T-helper 9 cell (primary cell): ENCODE measurements around the gene GNA14.
A peak's percentile ranks its signal among the peaks of the same experiment; 100 is the strongest.
"Not testable (repeated sequence)": the region's sequence is repeated elsewhere in the genome, so short reads cannot be mapped to it uniquely, and the experiment has no call there.

Experiments
- DNase-seq: peaks from one replicate; pipeline ENCODE4 v3.0.0-alpha.2; 2020

Gene GNA14

DNA sequence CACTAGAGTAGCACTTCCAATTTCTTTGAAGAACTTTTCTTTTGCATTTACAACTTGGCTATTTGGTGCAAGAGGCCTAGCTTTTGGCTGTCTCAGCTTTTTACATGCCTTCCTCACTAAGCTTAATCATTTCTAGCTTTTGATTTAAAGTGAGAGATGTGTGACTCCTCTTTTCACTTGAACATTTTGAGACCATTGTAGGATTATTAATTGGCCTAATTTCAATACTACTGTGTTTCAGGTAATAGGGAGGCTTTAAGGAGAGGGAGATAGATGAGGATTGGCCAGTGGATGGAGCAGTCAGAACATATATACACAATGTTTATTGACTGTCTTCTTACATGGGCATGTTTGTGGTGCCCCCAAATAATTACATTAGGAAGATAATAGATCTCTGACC, 161.7 kb downstream of the GNA14 start:
- DNase-seq = no peak

GRCh38 chr9:77475641-77476473, 172.3 kb downstream of the GNA14 start:
- DNase-seq = peak; percentile 21

GRCh38 chr9:77474936-77475335, 173.2 kb downstream of the GNA14 start:
- DNase-seq = no peak

DNA sequence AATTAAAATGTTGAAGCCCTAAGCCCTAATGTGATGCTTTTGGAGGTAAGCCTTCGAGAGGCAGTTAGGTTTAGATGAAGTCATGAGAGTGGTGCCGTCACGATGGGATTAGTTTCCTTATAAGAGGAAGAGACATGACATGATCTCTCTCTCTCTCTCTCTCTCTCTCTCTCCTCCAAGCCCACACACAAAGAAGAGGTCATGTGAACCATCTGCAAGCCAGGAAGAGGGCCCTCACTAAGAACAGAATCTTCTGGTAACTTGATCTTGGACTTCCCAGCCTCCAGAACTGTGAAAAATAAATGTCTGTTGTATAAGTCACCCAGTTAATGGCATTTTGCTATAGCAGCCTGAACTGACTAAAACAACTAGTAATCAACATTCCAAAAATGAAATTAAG, 175.5 kb downstream of the GNA14 start:
- DNase-seq = no peak

DNA sequence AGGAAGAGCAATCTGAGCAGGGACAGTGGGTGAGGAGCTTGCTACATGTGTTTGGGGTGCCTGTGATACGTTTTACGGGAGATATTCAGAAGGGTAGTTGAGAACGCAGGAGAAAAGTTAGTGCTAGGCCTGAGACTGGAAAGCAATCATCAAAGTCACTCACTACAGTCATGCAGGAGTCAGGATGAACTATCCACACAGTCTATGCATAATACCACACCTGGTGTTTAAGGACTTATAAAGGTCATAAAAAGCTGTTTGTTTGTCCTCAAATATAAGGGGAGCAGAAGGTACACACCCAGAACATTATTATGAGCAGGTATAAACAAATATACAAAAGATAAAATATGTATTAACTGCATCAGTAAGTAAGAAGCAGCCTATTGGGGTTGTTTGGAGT, 176.6 kb downstream of the GNA14 start:
- no peak for DNase-seq

DNA sequence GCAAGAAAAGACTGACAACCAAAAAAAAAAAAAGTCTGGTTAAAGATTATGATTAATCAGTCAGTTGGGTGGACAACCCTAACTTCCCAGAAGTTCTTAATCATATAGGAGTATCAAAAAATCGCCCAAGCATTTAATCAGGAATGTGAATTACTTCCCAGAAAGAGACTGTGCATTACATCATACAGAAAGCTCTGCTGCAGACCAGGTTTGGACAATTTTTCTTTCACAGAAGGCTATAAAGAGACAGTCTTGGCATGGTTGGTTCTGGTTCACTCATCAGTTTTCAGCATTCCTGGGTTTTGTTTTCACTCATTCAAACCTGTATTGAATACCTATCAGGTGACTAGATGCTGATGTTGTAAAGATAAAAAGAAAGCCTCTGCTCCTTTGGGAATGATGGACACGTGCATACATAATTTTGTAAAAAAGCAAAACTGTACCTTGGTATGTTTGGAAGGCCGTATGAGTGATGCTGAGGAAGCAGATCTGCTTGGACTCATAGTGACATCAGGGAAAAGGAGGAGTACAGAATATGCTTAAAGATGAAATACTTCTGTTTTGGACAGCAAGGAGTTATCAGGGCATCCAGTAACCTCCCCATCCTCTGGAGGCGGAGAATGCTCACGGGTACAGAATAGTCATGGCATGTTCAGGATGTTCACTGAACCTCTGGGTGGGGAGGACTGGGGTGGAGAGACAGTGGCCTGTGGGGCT, 178.4 kb downstream of the GNA14 start:
- no peak for DNase-seq

DNA sequence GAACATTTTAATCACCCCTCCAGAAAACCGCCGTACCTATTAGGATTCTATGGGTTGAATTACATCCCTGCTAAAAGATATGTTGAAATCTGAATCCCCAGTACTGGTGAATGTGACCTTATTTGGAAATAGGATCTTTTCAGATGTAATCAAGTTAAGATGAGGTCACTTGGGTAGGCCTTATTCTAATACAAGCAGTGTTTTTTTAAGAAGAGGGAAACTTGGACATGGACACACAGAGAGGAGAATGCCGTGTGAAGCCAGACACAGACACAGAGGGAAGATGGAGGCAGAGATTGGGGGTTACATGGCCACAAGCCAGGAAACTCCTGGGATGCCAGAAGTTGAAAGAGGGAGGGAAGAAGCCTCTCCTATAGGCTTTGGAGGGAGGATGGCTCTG, 183.5 kb downstream of the GNA14 start:
- no peak for DNase-seq

DNA sequence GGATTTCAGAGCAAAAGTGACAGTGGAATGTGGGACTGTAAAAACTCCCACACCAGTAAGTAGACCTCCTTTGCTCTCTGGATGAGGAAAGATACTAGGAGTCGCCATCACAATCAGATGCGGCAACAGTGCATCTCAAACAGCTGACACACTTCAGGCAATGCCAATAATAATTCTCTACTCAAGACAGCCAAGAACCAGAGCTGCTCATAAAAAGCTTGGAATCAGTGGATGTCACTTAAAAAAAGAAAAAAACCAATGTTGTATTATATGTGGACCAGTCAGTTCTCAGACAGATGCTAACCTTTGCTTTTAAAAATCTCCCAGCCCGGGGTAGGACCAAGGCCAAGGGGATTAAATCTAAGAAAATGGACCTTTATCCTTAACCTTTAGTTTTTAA, 185.0 kb downstream of the GNA14 start:
- DNase-seq = no peak

DNA sequence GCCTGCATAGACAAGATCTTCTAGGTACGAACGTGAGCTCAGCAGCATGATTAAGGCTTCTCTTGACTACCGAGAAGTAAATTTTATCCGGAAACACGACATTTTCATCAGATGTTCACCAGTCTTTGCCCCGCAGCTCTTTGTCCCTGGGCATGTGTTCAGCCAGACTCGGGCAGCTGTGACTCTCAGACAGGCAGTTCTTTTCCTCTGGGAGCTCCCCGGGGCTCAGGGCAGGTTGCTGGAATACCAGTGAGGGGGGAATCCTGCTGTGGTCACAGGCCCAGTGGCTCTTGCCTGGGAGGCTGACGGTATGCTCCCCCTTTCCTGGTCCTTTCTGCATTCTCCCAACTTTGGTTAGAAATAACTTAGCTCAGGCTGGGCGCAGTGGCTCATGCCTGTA, 186.1 kb downstream of the GNA14 start:
- DNase-seq = no peak

DNA sequence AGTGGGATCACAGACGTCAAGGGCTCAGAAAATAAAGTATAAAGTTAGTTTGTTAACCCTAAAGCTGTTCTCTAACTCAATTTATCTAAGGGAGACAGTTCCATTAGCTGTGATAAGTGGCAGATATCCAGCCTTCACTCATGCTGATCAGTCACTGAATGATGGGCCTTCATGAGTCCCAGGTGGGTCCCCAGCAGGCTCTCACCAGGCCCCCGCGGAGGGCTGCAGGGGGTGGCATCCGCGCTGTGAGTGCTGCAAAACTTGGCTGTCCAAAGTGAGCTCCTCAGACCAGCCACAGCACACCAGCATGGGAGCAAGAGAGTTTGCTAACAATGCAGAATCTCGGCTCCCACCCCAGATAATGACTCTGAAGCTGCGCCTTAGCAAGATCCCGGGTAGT, 187.2 kb downstream of the GNA14 start:
- no peak for DNase-seq

- DNase-seq = peak; percentile 39
These were observed 190.1 kb downstream of the GNA14 start for GRCh38 chr9:77457916-77458592.

- DNase-seq = peak; percentile 64
These were observed 191.2 kb downstream of the GNA14 start for GRCh38 chr9:77456829-77457437.

GRCh38 chr9:77455312-77455927, 192.7 kb downstream of the GNA14 start:
- peak; percentile 10 for DNase-seq

DNA sequence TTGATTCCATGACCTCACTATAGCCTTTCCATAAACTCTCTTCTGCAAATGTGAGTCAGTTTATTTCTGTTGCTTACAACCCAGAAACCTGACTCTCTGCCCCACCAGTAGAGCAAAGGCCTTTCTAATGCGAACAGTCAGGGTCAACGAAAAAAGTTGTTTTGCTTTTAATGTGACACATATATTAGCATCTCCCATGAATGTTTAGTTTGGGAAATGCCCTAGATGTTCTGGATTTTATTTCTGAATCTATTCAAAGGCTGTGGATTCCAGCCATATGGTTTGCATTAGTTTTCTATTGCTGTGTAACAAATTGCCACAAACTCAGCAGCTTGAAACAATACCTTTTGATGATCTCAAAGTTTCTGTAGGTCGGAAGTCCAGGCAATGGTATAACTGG, 193.5 kb downstream of the GNA14 start:
- no peak for DNase-seq

- no peak for DNase-seq
These were observed 194.1 kb downstream of the GNA14 start for GRCh38 chr9:77453825-77454647.

DNA sequence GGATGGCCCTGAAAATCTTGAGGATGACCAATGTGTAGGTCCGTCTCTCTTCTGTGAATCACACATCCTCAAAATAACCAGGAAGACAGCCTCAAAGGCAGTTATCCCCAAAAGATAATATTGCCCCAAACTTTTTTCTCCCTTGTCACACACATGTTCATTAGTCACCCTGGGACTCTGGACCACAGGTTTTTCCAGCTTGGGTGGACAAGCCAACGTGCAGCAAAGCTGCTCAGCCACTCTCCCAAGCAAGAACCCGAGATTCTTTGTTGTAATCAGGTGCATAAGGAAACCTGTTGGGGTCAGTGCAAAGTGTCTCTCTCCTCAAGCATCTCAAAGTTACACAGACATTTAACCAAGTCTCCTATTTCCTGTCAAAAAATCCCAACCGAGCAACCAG, 196.6 kb downstream of the GNA14 start:
- no peak for DNase-seq

DNA sequence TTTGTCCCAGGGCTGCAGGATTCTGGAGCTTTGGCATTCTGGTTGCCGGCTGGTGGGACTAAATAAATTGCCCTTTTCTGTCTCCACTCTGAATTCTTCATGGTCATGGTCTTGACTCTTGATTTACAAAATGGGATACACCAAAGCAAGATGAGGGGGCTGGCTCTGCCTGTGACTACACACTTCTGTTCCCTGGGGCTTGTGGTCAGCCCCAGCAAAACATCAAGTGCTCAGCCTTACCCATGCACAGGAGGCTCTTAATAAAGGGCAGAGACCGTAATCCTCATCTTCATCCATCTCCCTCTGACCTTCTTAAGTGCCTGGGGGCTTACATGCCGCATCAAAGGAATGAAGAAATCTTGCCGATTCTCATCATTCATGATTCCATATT, 198.0 kb downstream of the GNA14 start:
- DNase-seq = no peak

DNA sequence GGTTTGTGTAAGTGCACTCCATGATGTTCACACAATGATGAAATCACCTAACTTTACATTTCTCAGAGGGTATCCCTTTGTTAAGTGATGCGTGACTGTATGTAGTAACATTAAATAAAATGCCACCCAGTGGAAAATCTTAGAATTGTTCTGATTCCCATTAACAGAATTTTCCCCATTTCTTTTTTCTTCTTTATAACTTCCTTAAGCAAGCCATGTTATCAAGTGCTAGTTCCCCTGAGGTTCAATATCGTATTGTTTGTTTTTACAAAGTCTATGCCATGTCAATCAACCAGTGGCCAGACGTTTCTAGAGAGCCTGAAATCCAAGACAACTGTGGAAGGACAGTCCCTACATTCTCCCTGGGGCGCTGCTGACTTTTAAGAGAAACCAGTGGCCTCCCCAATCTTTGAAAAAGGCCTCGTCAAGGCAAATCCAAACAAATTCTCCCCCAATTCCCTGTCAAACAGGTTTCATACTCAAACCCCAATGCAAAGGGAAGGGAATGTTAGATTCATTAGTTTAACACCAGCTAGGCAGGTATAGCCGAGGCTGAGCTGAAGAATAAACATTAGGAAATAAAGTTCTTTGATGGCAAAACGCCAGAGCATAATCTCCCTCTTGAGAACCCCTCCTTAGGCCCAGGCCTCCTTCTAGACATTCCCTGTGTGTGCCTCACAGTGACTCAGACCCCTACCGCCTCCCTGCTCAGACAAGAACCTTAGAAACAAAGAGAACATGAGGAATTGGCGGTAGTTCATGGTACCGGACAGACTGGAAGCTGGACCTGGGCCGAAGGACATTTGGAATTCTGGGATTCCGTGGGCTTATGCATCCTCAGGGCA, 198.7 kb downstream of the GNA14 start:
- DNase-seq = no peak

DNA sequence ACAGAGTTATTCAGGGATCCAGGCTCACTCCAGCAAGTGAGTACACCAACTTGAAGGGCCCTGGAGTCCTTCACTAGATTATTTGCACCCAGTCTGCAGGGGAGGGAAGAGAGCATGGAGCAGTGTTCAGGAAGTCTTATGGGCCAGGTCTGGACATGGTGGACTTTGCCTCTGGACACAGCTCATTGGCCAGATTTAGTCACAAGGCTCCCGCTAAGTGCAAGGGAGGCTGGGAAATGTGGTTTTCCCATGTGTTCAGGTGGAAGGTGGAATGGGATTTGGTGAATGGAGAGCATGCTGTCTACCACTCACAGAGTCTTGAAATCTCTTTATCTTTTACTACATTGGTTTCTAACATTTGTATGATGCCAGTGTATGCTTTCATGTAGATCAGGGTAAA, 200.5 kb downstream of the GNA14 start:
- DNase-seq = no peak

DNA sequence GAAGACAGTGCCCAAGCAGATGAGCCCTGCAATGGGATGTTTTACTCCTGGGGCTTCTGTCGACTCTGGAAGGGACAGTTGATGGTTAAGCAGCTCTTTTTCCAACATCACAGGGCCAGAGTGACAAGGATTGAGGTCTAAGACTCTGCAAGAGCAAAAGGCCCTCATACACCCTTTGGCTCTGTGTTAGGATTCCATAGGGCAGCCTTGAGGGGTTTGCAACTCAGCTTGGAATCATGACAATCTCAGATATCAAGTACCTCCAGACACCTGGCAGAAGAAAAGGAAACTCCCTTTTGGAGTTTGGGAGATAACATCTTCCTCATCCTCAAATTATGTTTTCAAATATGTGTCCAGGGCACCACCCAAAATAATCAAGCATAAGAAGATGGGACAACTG, 205.7 kb downstream of the GNA14 start:
- DNase-seq = no peak

- DNase-seq = not testable (repeated sequence)
These were observed 207.0 kb downstream of the GNA14 start for GRCh38 chr9:77441124-77441523.
